Mammary epithelial cell (primary cell): ENCODE measurements around the gene NSMCE1.

Source experiments
- EZH2 ChIP-seq: IDR thresholded peaks from 2 replicates; pipeline ENCODE4 v1.6.1; 2012; ENCODE audit warnings: low read length, inconsistent platforms, borderline replicate concordance
- TF ChIP-seq, protein P1 (sequence below), 2 donors: IDR thresholded peaks in 1 of 2; conservative IDR thresholded peaks in 1 of 2; 2 replicates each; pipeline ENCODE4 v1.5.1; 2011 to 2012; ENCODE audit warnings: inconsistent platforms in 2 of 2, low read length in 2 of 2, mild to moderate bottlenecking in 2 of 2, control low read depth in 1 of 2, low read depth in 1 of 2; ENCODE audit not compliant: insufficient read depth in 1 of 2; ENCODE audit errors: extremely low read depth in 1 of 2

GRCh38 chr16:27195941-27196595 lies 72.5 kb downstream of the NSMCE1 start:
- TF ChIP-seq, protein P1, sequence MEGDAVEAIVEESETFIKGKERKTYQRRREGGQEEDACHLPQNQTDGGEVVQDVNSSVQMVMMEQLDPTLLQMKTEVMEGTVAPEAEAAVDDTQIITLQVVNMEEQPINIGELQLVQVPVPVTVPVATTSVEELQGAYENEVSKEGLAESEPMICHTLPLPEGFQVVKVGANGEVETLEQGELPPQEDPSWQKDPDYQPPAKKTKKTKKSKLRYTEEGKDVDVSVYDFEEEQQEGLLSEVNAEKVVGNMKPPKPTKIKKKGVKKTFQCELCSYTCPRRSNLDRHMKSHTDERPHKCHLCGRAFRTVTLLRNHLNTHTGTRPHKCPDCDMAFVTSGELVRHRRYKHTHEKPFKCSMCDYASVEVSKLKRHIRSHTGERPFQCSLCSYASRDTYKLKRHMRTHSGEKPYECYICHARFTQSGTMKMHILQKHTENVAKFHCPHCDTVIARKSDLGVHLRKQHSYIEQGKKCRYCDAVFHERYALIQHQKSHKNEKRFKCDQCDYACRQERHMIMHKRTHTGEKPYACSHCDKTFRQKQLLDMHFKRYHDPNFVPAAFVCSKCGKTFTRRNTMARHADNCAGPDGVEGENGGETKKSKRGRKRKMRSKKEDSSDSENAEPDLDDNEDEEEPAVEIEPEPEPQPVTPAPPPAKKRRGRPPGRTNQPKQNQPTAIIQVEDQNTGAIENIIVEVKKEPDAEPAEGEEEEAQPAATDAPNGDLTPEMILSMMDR (conservative IDR thresholded peaks at IDR 0.05 in 1 of 2, IDR thresholded peaks at IDR 0.05 in 1 of 2; ENCODE audit: extremely low read depth in 1 of 2, insufficient read depth in 1 of 2, low read depth in 1 of 2, low read length in 2 of 2): no peak
- TF ChIP-seq EZH2: no peak
